Measurements from ENCODE around the gene SEC23A. TPM values are rescaled to one million over a fixed set of nuclear protein-coding genes. Genes with fewer than 3 reads are reported as not detected.
"Not testable (repeated sequence)": the region's sequence is repeated elsewhere in the genome, so short reads cannot be mapped to it uniquely, and the experiment has no call there.

The SEC23A gene
- total RNA-seq, 2 experiments from 2014 or later = 52.4 to 54.9 TPM

DNA sequence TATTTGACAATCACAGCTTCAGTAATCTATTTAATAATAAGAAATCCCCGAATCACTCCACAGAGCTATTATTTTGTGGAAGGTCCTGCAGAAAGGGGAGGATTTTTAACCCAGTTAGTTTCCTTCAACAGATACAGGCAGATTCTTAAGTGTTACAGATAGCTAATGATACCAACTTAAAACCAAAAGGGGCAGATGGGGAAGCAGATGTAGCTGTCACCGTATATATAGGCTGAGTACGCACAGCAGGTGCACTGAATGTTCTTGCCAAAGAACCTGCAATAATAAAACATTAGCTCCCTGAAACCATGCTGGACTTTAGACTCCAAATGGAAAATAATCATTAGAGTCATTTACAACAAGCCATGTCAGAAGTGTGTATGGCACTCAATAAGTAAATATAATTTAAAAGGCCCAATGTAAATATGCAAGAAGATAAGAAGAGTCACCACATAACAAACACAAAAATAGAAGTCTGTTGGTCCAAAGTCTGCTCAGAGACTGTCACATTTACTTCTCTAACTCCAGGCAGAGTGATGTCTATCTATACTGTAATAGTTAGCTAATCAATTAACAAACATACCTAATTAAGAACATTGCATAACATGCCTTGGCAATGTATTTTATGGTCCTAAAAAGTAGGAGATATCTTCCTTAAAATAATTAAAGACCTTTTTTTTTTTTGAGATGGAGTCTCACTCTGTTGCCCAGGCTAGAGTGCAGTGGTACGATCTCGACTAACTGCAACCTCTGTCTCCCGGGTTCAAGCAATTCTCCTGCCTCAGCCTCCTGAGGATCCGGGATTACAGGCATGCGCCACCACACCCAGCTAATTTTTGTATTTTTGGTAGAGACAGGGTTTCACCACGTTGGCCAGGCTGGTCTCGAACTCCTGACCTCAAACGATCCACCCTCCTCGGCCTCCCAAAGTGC, 78.8 kb downstream of the SEC23A start:
- DNase-seq = no peak
- POLR2A ChIA-PET = interaction anchor here (0.7 kb wide), 1 partner anchor 46 kb away, joined by 3 read pairs; no protein-coding TSS in a partner anchor
- H3K4me3 Mint-ChIP-seq = no peak overlapping the region
- H3K4me1 Mint-ChIP-seq (ENCODE audit: low read depth) = peaks cover 8% of the 10 kb centered on the region
- peaks cover 3% of the 10 kb centered on the region for H3K9me3 Mint-ChIP-seq
- CTCF ChIA-PET = interaction anchor here (1.1 kb wide), 1 partner anchor 9 kb away, joined by 5 read pairs; no protein-coding TSS in a partner anchor
- no peaks in the 10 kb centered on the region for H3K36me3 Mint-ChIP-seq
- intact Hi-C loops (cut with micrococcal nuclease) = no loop called here
- H3K27ac Mint-ChIP-seq = no peak overlapping the region
- no peaks in the 10 kb centered on the region for H3K27me3 Mint-ChIP-seq

- H3K27ac Mint-ChIP-seq; H3K36me3 Mint-ChIP-seq; H3K4me3 Mint-ChIP-seq; H3K9me3 Mint-ChIP-seq; DNase-seq; POLR2A ChIA-PET; H3K4me1 Mint-ChIP-seq (ENCODE audit: low read depth); H3K27me3 Mint-ChIP-seq: not testable (repeated sequence)
- intact Hi-C loops (cut with micrococcal nuclease) = loop anchor here (10.0 kb wide), 1 partner anchor 123 kb away; no protein-coding TSS in a partner anchor
- CTCF ChIA-PET = interaction anchor here (1.0 kb wide), 1 partner anchor 11 kb away, joined by 3 read pairs; no protein-coding TSS in a partner anchor
Observed at GRCh38 chr14:39017096-39018016, 85.7 kb downstream of the SEC23A start.

DNA sequence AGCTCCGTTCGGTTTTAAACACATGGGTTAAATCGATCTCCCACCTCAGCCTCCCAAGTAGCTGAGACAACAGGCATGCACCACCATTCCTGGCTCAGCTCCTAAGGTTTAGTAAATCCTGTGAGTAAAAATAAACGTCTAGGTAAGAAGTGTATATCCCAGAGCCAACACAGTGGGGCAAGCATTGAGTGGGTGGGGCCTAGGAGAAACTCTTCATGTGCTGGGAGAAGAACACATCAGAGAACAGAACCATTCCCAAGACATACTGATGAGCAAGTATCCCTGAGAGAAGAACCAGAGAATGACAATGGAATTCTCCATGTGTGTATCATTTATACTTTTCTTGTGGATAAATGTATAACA, 86.3 kb downstream of the SEC23A start:
- intact Hi-C loops (cut with micrococcal nuclease) = loop anchor here (10.0 kb wide), 1 partner anchor 122 kb away; no protein-coding TSS in a partner anchor
- POLR2A ChIA-PET = no interaction called here
- no peaks in the 10 kb centered on the region for H3K4me1 Mint-ChIP-seq (ENCODE audit: low read depth)
- H3K36me3 Mint-ChIP-seq = no peaks in the 10 kb centered on the region
- no peak overlapping the region for H3K4me3 Mint-ChIP-seq
- no peaks in the 10 kb centered on the region for H3K9me3 Mint-ChIP-seq
- no peaks in the 10 kb centered on the region for H3K27me3 Mint-ChIP-seq
- CTCF ChIA-PET = interaction anchor here (1.0 to 1.9 kb wide), 2 partner anchors 12 to 295 kb away, joined by 3 to 8 read pairs; no protein-coding TSS in a partner anchor
- H3K27ac Mint-ChIP-seq = no peak overlapping the region
- no peak for DNase-seq

GRCh38 chr14:39015964-39016577, 87.0 kb downstream of the SEC23A start:
- H3K9me3 Mint-ChIP-seq = no peaks in the 10 kb centered on the region
- no peak overlapping the region for H3K27ac Mint-ChIP-seq
- intact Hi-C loops (cut with micrococcal nuclease) = loop anchor here (1.0 to 10.0 kb wide), 3 partner anchors 121 to 1113 kb away; no protein-coding TSS in a partner anchor
- H3K36me3 Mint-ChIP-seq = no peaks in the 10 kb centered on the region
- no peak overlapping the region for H3K4me3 Mint-ChIP-seq
- H3K4me1 Mint-ChIP-seq (ENCODE audit: low read depth) = no peaks in the 10 kb centered on the region
- CTCF ChIA-PET = interaction anchor here (0.6 to 1.9 kb wide), 20 partner anchors 8 to 878 kb away, joined by 3 to 11 read pairs (median 3); no protein-coding TSS in a partner anchor
- no peaks in the 10 kb centered on the region for H3K27me3 Mint-ChIP-seq
- POLR2A ChIA-PET = no interaction called here
- no peak for DNase-seq

DNA sequence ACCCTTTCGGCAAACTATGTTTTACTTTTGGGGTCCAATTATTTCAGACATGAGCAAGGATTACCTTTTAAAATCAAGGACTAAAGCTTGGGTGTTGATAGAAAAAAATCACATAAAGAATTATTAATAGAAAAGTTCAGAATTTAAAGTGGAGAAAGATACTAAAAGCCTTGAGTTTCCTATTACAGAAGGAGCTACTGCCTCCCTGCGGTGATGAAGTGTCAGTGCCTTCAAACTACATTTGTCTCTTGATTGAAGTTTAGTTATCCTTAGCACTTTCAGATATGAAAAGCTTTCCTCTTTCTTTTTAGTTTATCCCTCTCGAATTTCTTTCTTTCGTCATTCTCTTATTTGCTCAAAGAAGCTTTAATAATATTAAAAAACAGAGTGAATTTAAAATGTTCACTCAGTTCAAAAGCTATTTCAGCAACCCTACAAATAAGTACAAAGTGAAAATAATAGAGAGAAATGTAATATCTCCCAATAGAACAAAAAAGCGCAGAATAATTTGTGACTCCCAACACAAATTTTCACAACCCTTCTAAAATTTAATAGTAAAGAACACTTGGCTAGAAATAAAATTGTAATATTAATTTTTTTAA, 87.6 kb downstream of the SEC23A start:
- H3K27me3 Mint-ChIP-seq = no peaks in the 10 kb centered on the region
- ChIA-PET POLR2A (no interaction called here), CTCF (interaction anchor here (0.6 to 1.9 kb wide), 21 partner anchors 8 to 877 kb away, joined by 3 to 11 read pairs (median 3); partner anchors contain the start of gene SEC23A)
- no peak overlapping the region for H3K4me3 Mint-ChIP-seq
- H3K4me1 Mint-ChIP-seq (ENCODE audit: low read depth) = no peaks in the 10 kb centered on the region
- no peak overlapping the region for H3K27ac Mint-ChIP-seq
- no peaks in the 10 kb centered on the region for H3K9me3 Mint-ChIP-seq
- peak; percentile 17 for DNase-seq
- intact Hi-C loops (cut with micrococcal nuclease) = loop anchor here (1.0 to 10.0 kb wide), 3 partner anchors 121 to 1112 kb away; no protein-coding TSS in a partner anchor
- H3K36me3 Mint-ChIP-seq = no peaks in the 10 kb centered on the region

DNA sequence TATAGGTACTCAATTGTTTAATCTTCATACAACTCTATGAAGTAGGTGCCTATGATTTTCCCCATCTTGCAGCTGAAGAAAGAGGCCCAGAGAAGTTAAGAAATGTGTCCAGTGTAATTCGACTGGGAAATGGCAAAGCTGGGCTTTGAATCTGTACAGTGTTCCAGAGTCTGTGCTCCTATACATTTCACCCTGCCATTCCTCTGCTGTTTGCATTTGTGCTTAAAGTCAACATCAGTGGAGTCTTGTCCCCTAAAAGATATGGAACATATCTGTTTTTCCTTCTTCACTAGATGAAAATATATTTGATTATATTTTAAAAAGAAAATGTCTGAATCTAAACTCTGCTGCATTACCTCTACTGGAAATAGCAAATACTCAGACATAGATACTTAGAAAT, 88.6 kb downstream of the SEC23A start:
- CTCF ChIA-PET = interaction anchor here (0.7 to 1.9 kb wide), 3 partner anchors 10 to 293 kb away, joined by 3 to 11 read pairs (median 4); partner anchors contain the start of gene SEC23A
- no peak for DNase-seq
- no peaks in the 10 kb centered on the region for H3K4me1 Mint-ChIP-seq (ENCODE audit: low read depth)
- no peaks in the 10 kb centered on the region for H3K27me3 Mint-ChIP-seq
- no peak overlapping the region for H3K27ac Mint-ChIP-seq
- H3K4me3 Mint-ChIP-seq = no peak overlapping the region
- intact Hi-C loops (cut with micrococcal nuclease) = loop anchor here (10.0 kb wide), 1 partner anchor 120 kb away; no protein-coding TSS in a partner anchor
- POLR2A ChIA-PET = no interaction called here
- no peaks in the 10 kb centered on the region for H3K9me3 Mint-ChIP-seq
- H3K36me3 Mint-ChIP-seq = no peaks in the 10 kb centered on the region

DNA sequence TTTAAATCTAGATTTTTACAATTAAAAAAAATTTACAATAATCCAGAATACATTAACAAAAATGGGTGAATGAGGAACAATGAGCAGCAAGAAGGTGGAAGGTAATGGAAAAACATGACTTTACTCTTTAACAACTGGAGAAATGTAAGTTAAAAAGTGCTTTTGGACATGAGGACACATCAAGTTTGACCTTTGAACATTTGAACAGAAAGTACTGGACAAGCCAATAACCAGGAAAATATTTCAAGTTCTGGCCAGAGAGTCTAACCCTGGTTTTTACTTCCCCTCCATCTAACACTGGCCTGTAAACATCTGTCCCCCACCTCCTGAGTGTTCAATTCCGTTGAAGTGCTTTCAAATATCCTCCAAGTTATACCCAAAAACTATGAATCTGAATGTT, 94.1 kb downstream of the SEC23A start:
- POLR2A ChIA-PET; H3K36me3 Mint-ChIP-seq; DNase-seq; CTCF ChIA-PET; H3K4me1 Mint-ChIP-seq (ENCODE audit: low read depth); H3K4me3 Mint-ChIP-seq; H3K9me3 Mint-ChIP-seq; intact Hi-C loops (cut with micrococcal nuclease); H3K27ac Mint-ChIP-seq; H3K27me3 Mint-ChIP-seq: not testable (repeated sequence)

GRCh38 chr14:39006721-39007410, 96.2 kb downstream of the SEC23A start:
- H3K4me3 Mint-ChIP-seq = no peak overlapping the region
- CTCF ChIA-PET = no interaction called here
- H3K9me3 Mint-ChIP-seq = no peaks in the 10 kb centered on the region
- no peak for DNase-seq
- intact Hi-C loops (cut with micrococcal nuclease) = no loop called here
- no peaks in the 10 kb centered on the region for H3K36me3 Mint-ChIP-seq
- H3K27me3 Mint-ChIP-seq = peaks cover 5% of the 10 kb centered on the region
- POLR2A ChIA-PET = no interaction called here
- no peak overlapping the region for H3K27ac Mint-ChIP-seq
- no peaks in the 10 kb centered on the region for H3K4me1 Mint-ChIP-seq (ENCODE audit: low read depth)

DNA sequence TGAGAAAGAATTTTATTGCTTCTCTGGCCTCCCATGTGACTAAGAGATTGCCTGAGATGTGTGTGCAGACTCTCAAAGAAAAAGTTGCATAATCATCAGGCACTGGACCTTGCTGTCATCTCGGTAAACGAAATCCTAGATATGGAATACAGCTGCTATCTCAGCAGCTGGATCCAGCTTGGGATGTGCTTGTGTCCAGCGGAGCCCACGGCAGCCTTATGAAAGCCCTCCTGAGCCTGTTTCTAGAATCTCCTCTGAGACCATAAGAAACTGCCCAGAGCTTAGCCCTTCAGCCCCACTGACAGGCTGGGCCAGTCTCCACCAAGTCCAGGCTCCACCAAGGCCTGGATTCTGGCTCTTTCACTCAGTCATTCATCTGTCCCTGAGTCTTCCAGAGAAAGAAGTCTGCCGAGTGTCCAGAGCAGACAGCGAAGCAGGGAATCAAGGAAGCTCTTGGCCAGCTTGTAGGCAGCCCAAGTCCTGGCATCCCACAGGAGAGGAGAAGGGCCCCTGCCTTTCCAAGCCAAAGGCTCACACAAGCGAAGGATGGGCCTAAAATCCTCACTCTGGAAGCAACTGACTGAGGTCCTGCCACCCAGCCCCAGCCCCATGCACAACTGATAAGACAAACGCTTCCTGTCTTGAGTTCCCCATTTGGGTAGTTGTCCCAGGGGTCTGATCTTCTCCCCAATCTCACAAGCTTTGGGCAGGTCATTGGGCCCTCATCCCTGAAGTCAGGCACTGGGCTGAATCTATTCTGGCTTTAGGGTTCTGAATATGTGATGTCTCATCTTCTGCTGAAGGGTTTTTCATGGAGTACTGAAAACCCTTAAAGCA, 97.8 kb downstream of the SEC23A start:
- intact Hi-C loops (cut with micrococcal nuclease) = no loop called here
- no peaks in the 10 kb centered on the region for H3K9me3 Mint-ChIP-seq
- no peak overlapping the region for H3K27ac Mint-ChIP-seq
- H3K4me1 Mint-ChIP-seq (ENCODE audit: low read depth) = no peaks in the 10 kb centered on the region
- ChIA-PET POLR2A (no interaction called here), CTCF (interaction anchor here (3.3 kb wide), 1 partner anchor 10 kb away, joined by 11 read pairs; no protein-coding TSS in a partner anchor)
- no peak for DNase-seq
- no peak overlapping the region for H3K4me3 Mint-ChIP-seq
- H3K36me3 Mint-ChIP-seq = no peaks in the 10 kb centered on the region
- peaks cover 5% of the 10 kb centered on the region for H3K27me3 Mint-ChIP-seq

DNA sequence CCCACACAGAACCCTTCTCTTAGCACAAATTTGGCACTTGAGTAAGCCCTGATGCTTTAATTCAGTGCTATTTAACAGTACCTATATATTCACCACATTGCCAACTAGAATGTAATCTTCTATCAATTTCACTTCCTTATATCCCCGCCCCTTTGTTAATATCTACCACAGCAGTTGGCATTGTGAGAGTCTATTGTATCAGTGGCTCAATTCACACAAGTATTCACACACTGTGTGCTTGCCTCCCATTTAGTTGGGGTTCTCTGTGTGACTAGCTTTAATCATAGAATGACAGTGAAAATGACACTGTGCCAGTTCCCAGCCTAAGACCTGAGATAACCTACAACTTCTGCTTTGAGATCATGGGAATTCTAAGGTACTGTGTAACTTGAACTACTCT, 103.1 kb downstream of the SEC23A start:
- H3K36me3 Mint-ChIP-seq = no peaks in the 10 kb centered on the region

More for the DNA sequence above, 103.1 kb downstream of the SEC23A start:
- no peak for DNase-seq
- ChIA-PET POLR2A (no interaction called here), CTCF (no interaction called here)
- Mint-ChIP-seq H3K4me1 (ENCODE audit: low read depth) (no peaks in the 10 kb centered on the region), H3K4me3 (no peak overlapping the region), H3K9me3 (no peaks in the 10 kb centered on the region), H3K27me3 (peaks cover 5% of the 10 kb centered on the region), H3K27ac (no peak overlapping the region)
- intact Hi-C loops (cut with micrococcal nuclease) = no loop called here

All from activated CD4-positive, alpha-beta memory T cell treated with anti-CD3 and anti-CD28 coated beads for 36 hours (primary cell).